Measurements from ENCODE around the gene GTPBP6.

GTPBP6 gene

GRCh38 chrX:349196-349595, 30.6 kb upstream of the GTPBP6 start:
- no peaks in the 10 kb centered on the region for H3K36me3 ChIP-seq (replicated peaks)
- no peak for TF ChIP-seq CTCF (IDR thresholded peaks at IDR 0.05; ENCODE audit: low read depth, low read length, missing control alignments)
- in situ Hi-C loops (cut with HindIII; ENCODE audit: low pct_ligation_motif_present, low sequenced_read_pairs), result no loop called here
- no peak overlapping the region for H3K4me3 ChIP-seq (ENCODE audit: low read depth, low read length)
- no peak for DNase-seq
- no peak overlapping the region for H3K27ac ChIP-seq
- H3K27me3 ChIP-seq (replicated peaks), result no peaks in the 10 kb centered on the region

- in situ Hi-C loops (cut with HindIII; ENCODE audit: low pct_ligation_motif_present, low sequenced_read_pairs), result no loop called here
- Histone ChIP-seq H3K36me3 (replicated peaks) (no peaks in the 10 kb centered on the region), H3K27me3 (replicated peaks) (no peaks in the 10 kb centered on the region), H3K4me3 (ENCODE audit: low read depth, low read length) (no peak overlapping the region), H3K27ac (no peak overlapping the region)
- no peak for TF ChIP-seq CTCF (IDR thresholded peaks at IDR 0.05; ENCODE audit: low read depth, low read length, missing control alignments)
- DNase-seq, result peak; percentile 10
Observed at GRCh38 chrX:348461-349117, 30.0 kb upstream of the GTPBP6 start.

- Histone ChIP-seq H3K4me3 (ENCODE audit: low read depth, low read length) (no peak overlapping the region), H3K36me3 (replicated peaks) (no peaks in the 10 kb centered on the region), H3K27ac (no peak overlapping the region), H3K27me3 (replicated peaks) (no peaks in the 10 kb centered on the region)
- no peak for TF ChIP-seq CTCF (IDR thresholded peaks at IDR 0.05; ENCODE audit: low read depth, low read length, missing control alignments)
- in situ Hi-C loops (cut with HindIII; ENCODE audit: low pct_ligation_motif_present, low sequenced_read_pairs), result no loop called here
- no peak for DNase-seq
Observed at GRCh38 chrX:347351-348117, 28.9 kb upstream of the GTPBP6 start.

GRCh38 chrX:346034-346813, 27.6 kb upstream of the GTPBP6 start:
- Histone ChIP-seq H3K27me3 (replicated peaks) (no peaks in the 10 kb centered on the region), H3K36me3 (replicated peaks) (no peaks in the 10 kb centered on the region), H3K4me3 (ENCODE audit: low read depth, low read length) (no peak overlapping the region), H3K27ac (no peak overlapping the region)
- in situ Hi-C loops (cut with HindIII; ENCODE audit: low pct_ligation_motif_present, low sequenced_read_pairs), result no loop called here
- no peak for TF ChIP-seq CTCF (IDR thresholded peaks at IDR 0.05; ENCODE audit: low read depth, low read length, missing control alignments)
- no peak for DNase-seq

GRCh38 chrX:345020-345925, 26.7 kb upstream of the GTPBP6 start:
- H3K36me3 ChIP-seq (replicated peaks), result no peaks in the 10 kb centered on the region
- TF ChIP-seq CTCF (IDR thresholded peaks at IDR 0.05; ENCODE audit: low read depth, low read length, missing control alignments), result no peak
- DNase-seq, result no peak
- in situ Hi-C loops (cut with HindIII; ENCODE audit: low pct_ligation_motif_present, low sequenced_read_pairs), result no loop called here
- no peak overlapping the region for H3K27ac ChIP-seq
- H3K4me3 ChIP-seq (ENCODE audit: low read depth, low read length), result no peak overlapping the region
- H3K27me3 ChIP-seq (replicated peaks), result no peaks in the 10 kb centered on the region

Measured in brain microvascular endothelial cell (primary cell).